Ovary (tissue), 3 donors: Measurements from ENCODE around the gene PRSS35.

Source experiments
- CTCF ChIP-seq, 3 donors: fragments of 450-650 bp in 2 of 3; fragments of 200-600 bp in 1 of 3; IDR thresholded peaks; one replicate each; pipeline versions ENCODE4 v1.5.1 to v1.8.0; 2016 to 2022; ENCODE audit warnings: antibody characterized with exemption in 3 of 3, mild to moderate bottlenecking in 1 of 3
- POLR2A ChIP-seq: fragments of 450-650 bp; IDR thresholded peaks from one replicate; pipeline ENCODE4 v1.6.1; 2017; ENCODE audit warnings: antibody characterized with exemption, mild to moderate bottlenecking, moderate library complexity
- donor health status: DM: no; HTN: no; CAD: no.

- TF ChIP-seq CTCF (IDR thresholded peaks at IDR 0.05) (no peak), POLR2A (no peak)
Observed at GRCh38 chr6:83558975-83559374, 46.6 kb downstream of the PRSS35 start.
